K562 (cell line): ENCODE results near the gene ZNF468. TPM values are rescaled to one million over a fixed set of nuclear protein-coding genes. Genes with fewer than 3 reads are reported as not detected.

ENCODE experiments used
- ARID2 ChIP-seq: fragments of 450-650 bp; IDR thresholded peaks from 2 replicates; pipeline ENCODE4 v1.6.1; 2017; ENCODE audit warnings: antibody characterized with exemption, mild to moderate bottlenecking
- CAMTA2 ChIP-seq: fragments of 250-450 bp; sonication (Bioruptor Pico); conservative IDR thresholded peaks from 2 replicates; pipeline ENCODE4 v1.5.1; 2022
- CBX5 ChIP-seq: IDR thresholded peaks from 2 replicates; pipeline ENCODE4 v1.6.1; 2014; ENCODE audit warnings: low read depth, borderline replicate concordance
- CHD4 ChIP-seq: fragments of 200-600 bp; sonication (generic); IDR thresholded peaks from 3 replicates; pipeline ENCODE4 v1.6.1; 2012; ENCODE audit warnings: low read depth, mild to moderate bottlenecking, mixed read lengths, low read length, inconsistent platforms; ENCODE audit not compliant: insufficient read depth, insufficient replicate concordance, poor library complexity, severe bottlenecking
- FOXA3 ChIP-seq, 2 experiments: fragments of 450-650 bp in 1 of 2; sonication (generic) in 1 of 2; formaldehyde crosslinking; IDR thresholded peaks in 1 of 2; conservative IDR thresholded peaks in 1 of 2; 2 replicates each; pipeline versions ENCODE4 v1.4.0 to v1.8.0; 2020 to 2022; ENCODE audit warnings: mild to moderate bottlenecking in 2 of 2, missing genetic modification reagents in 1 of 2
- HNRNPLL ChIP-seq: fragments of 200-400 bp; formaldehyde crosslinking; IDR thresholded peaks from 2 replicates; pipeline ENCODE4 v1.6.1; 2017; ENCODE audit warnings: low read length, low read depth, mild to moderate bottlenecking; ENCODE audit not compliant: poor library complexity, severe bottlenecking
- MYBL2 ChIP-seq, 2 experiments: fragments of 450-650 bp in 1 of 2; sonication (generic) in 1 of 2; formaldehyde crosslinking in 1 of 2; IDR thresholded peaks; 2 replicates each; pipeline versions ENCODE4 v1.6.1 to v1.8.1; 2017 to 2022; ENCODE audit warnings: borderline replicate concordance in 1 of 2, inconsistent platforms in 1 of 2, low read depth in 1 of 2, mild to moderate bottlenecking in 1 of 2, missing genetic modification reagents in 1 of 2, moderate library complexity in 1 of 2
- MYC ChIP-seq, 2 experiments: fragments of 250-450 bp in 1 of 2; sonication (Bioruptor Pico) in 1 of 2; IDR thresholded peaks; 2 replicates each; pipeline versions ENCODE4 v1.5.1 to v1.6.1; 2012 to 2021; ENCODE audit warnings: low read depth in 2 of 2, borderline replicate concordance in 1 of 2, improper control_type of control experiment in 1 of 2, low read length in 1 of 2, mild to moderate bottlenecking in 1 of 2, moderate library complexity in 1 of 2
- NFE2L1 ChIP-seq: fragments of 450-650 bp; IDR thresholded peaks from 2 replicates; pipeline ENCODE4 v1.6.1; 2016; ENCODE audit warnings: missing genetic modification characterization, low read depth, mild to moderate bottlenecking, missing compliant biosample characterization, moderate library complexity, borderline replicate concordance
- NFIC ChIP-seq: fragments of 450-650 bp; IDR thresholded peaks from 2 replicates; pipeline ENCODE4 v1.6.1; 2017; ENCODE audit warnings: mild to moderate bottlenecking, inconsistent platforms
- NR1H2 ChIP-seq: sonication (generic); formaldehyde crosslinking; IDR thresholded peaks from 2 replicates; pipeline ENCODE4 v1.4.0; 2020; ENCODE audit warnings: mild to moderate bottlenecking, missing genetic modification reagents
- NR2C1 ChIP-seq, 2 experiments: fragments of 450-650 bp; IDR thresholded peaks; 2 replicates each; pipeline ENCODE4 v1.6.1; 2017; ENCODE audit warnings: mild to moderate bottlenecking in 2 of 2, antibody characterized with exemption in 1 of 2, inconsistent platforms in 1 of 2, missing compliant biosample characterization in 1 of 2, missing genetic modification characterization in 1 of 2
- POLR2B ChIP-seq: fragments of 450-650 bp; IDR thresholded peaks from 2 replicates; pipeline ENCODE4 v1.6.1; 2018; ENCODE audit warnings: low read depth; ENCODE audit not compliant: partially characterized antibody
- SRSF1 ChIP-seq: fragments of 200-400 bp; formaldehyde crosslinking; IDR thresholded peaks from 2 replicates; pipeline ENCODE4 v1.6.1; 2017; ENCODE audit warnings: mild to moderate bottlenecking, low read depth, low read length, moderate library complexity
- TSC22D4 ChIP-seq: fragments of 450-650 bp; IDR thresholded peaks from 2 replicates; pipeline ENCODE4 v1.6.1; 2016; ENCODE audit warnings: missing genetic modification characterization, missing biosample characterization, control low read depth
- ZNF143 ChIP-seq: sonication (generic); formaldehyde crosslinking; IDR thresholded peaks from 2 replicates; pipeline ENCODE4 v1.9.0; 2022; ENCODE audit warnings: mild to moderate bottlenecking, missing genetic modification reagents
- ZSCAN32 ChIP-seq: fragments of 450-650 bp; formaldehyde crosslinking; IDR thresholded peaks from 2 replicates; pipeline ENCODE4 v1.4.0; 2020; ENCODE audit warnings: mild to moderate bottlenecking, moderate library complexity
- polyA plus RNA-seq, 8 experiments: library from polyadenylated mRNA; depleted of rRNA in 4 of 8; stranded (reverse) in 5 of 8; unstranded in 3 of 8; fragments of >200 nt; fragmentation: Nextera tagmentation in 2 of 8; fragmentation: Illumina TruSeq in 1 of 8; extraction: Ambion mirVana in 2 of 8; extraction: Trizol in 1 of 8; gene quantifications; 2 replicates each; pipeline versions ENCODE4 v1.2.1 to v1.2.3, GENCODE V29; 2011 to 2014; ENCODE audit warnings: inconsistent platforms in 1 of 8, missing spikeins in 1 of 8
- total RNA-seq, 7 experiments: library from RNA; depleted of rRNA in 6 of 7; stranded (reverse); fragments of >200 nt in 6 of 7; fragmentation: Illumina TruSeq in 2 of 7; extraction: Trizol in 2 of 7; gene quantifications; 2 replicates each; pipeline versions ENCODE4 v1.2.1 to v1.2.3, GENCODE V29; 2011 to 2021; ENCODE audit warnings: low replicate concordance in 1 of 7
- TF ChIP-seq, protein P1 (sequence below): fragments of 200-800 bp; sonication (Bioruptor generic); IDR thresholded peaks from 2 replicates; pipeline ENCODE4 v1.6.1; 2017; ENCODE audit warnings: missing genetic modification characterization, missing compliant biosample characterization
- TF ChIP-seq, protein P2 (sequence below): IDR thresholded peaks from 3 replicates; pipeline ENCODE4 v1.6.1; 2011; ENCODE audit warnings: borderline replicate concordance, mild to moderate bottlenecking; ENCODE audit not compliant: insufficient read length, insufficient read depth
- TF ChIP-seq, protein P3 (sequence below): sonication (generic); IDR thresholded peaks from 2 replicates; pipeline ENCODE4 v1.6.1; 2016
- TF ChIP-seq, protein P4 (sequence below): fragments of 250-450 bp; sonication (Bioruptor Pico); IDR thresholded peaks from 2 replicates; pipeline ENCODE4 v1.8.0; 2021; ENCODE audit warnings: borderline replicate concordance, mild to moderate bottlenecking, moderate library complexity; ENCODE audit not compliant: poor library complexity, severe bottlenecking

The ZNF468 gene
- total and polyA plus RNA-seq, 9 of the 15 experiments (the other 6 are each of a cell fraction or from before 2014, with no cell fraction given), result 15.9 to 36.2 (median 23.2) TPM

DNA sequence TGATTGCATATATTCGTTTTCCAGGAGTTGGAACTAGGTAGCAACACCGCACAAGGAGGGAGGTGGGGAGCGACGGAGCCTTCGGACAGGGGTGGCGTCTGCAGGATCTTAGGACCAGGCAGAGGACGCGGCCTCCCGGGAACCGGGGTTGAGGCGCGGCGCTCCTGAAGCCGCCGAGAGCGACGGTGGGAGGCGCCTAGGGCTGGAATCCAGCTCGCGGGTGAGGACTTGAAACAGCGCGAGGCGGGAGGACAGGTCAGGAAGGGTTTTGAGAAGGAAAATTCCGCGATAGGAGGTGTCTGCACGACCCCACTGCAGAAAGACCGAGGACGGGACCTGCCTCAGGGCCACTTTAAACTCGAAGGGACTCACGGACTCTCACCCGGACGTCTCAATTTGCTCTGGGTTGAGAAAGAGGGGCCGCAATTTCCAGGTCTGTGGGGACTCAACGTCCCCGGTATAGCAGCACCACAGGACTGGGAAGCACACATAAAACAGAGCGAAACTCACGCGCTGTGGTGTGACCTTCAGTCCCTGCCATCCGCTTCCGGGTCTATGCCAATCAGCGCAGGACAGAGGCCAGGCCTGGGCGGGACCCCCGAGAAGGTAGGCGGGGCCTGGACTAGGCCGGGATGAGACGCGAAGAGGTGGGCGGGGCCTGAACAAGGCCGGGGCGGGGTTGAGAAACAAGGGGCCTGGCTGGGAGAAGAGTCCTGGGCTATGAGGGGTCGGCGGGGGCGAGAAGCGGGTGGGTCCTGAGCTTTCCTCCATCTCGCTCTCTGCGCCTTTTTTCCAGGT, 39.9 kb upstream of the ZNF468 start, which contains the start of gene ZNF320 (continued):
- TF ChIP-seq NFE2L1 (tag) (no peak), MYBL2 (IDR thresholded peaks at IDR 0.05; ENCODE audit: low read depth) (no peak), MYBL2 (CRISPR knock-in tag; IDR thresholded peaks at IDR 0.05; ENCODE audit: borderline replicate concordance) (no peak), NFIC (no peak; the same call in 1 of the 2 replicates), CBX5 (no peak), CHD4 (no peak), NR1H2 (CRISPR knock-in tag) (no peak), CAMTA2 (CRISPR knock-in tag) (no peak), FOXA3 (CRISPR knock-in tag; conservative IDR thresholded peaks at IDR 0.05 in 1 of 2, IDR thresholded peaks at IDR 0.05 in 1 of 2) (no peak), TSC22D4 (tag) (no peak), ZSCAN32 (CRISPR knock-in tag) (no peak), HNRNPLL (no peak), NR2C1 (IDR thresholded peaks at IDR 0.05) (peak; percentile 96), NR2C1 (tag; IDR thresholded peaks at IDR 0.05) (peak; percentile 96), POLR2B (peak; percentile 80), ARID2 (no peak), ZNF143 (CRISPR knock-in tag) (no peak), SRSF1 (no peak), MYC (IDR thresholded peaks at IDR 0.05; ENCODE audit: low read depth, low read length) (peak; percentile 90), MYC (CRISPR knock-in tag; IDR thresholded peaks at IDR 0.05; ENCODE audit: borderline replicate concordance, low read depth) (0 out of 2 replicates have a peak, but pooled peaks have one; percentile 39)
- TF ChIP-seq, protein P1, sequence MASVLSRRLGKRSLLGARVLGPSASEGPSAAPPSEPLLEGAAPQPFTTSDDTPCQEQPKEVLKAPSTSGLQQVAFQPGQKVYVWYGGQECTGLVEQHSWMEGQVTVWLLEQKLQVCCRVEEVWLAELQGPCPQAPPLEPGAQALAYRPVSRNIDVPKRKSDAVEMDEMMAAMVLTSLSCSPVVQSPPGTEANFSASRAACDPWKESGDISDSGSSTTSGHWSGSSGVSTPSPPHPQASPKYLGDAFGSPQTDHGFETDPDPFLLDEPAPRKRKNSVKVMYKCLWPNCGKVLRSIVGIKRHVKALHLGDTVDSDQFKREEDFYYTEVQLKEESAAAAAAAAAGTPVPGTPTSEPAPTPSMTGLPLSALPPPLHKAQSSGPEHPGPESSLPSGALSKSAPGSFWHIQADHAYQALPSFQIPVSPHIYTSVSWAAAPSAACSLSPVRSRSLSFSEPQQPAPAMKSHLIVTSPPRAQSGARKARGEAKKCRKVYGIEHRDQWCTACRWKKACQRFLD (CRISPR knock-in tag), result no peak
- TF ChIP-seq, protein P2, sequence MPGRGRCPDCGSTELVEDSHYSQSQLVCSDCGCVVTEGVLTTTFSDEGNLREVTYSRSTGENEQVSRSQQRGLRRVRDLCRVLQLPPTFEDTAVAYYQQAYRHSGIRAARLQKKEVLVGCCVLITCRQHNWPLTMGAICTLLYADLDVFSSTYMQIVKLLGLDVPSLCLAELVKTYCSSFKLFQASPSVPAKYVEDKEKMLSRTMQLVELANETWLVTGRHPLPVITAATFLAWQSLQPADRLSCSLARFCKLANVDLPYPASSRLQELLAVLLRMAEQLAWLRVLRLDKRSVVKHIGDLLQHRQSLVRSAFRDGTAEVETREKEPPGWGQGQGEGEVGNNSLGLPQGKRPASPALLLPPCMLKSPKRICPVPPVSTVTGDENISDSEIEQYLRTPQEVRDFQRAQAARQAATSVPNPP, result no peak
- TF ChIP-seq, protein P3, sequence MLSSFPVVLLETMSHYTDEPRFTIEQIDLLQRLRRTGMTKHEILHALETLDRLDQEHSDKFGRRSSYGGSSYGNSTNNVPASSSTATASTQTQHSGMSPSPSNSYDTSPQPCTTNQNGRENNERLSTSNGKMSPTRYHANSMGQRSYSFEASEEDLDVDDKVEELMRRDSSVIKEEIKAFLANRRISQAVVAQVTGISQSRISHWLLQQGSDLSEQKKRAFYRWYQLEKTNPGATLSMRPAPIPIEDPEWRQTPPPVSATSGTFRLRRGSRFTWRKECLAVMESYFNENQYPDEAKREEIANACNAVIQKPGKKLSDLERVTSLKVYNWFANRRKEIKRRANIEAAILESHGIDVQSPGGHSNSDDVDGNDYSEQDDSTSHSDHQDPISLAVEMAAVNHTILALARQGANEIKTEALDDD, result no peak
- TF ChIP-seq, protein P4, sequence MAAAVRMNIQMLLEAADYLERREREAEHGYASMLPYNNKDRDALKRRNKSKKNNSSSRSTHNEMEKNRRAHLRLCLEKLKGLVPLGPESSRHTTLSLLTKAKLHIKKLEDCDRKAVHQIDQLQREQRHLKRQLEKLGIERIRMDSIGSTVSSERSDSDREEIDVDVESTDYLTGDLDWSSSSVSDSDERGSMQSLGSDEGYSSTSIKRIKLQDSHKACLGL (CRISPR knock-in tag), result no peak
